Fibroblast of the aortic adventitia (primary cell): ENCODE measurements around the gene MRPL21. TPM values are rescaled to one million over a fixed set of nuclear protein-coding genes. Genes with fewer than 3 reads are reported as not detected.
"Not testable (repeated sequence)": the region's sequence is repeated elsewhere in the genome, so short reads cannot be mapped to it uniquely, and the experiment has no call there.

ENCODE experiments used
- DNase-seq: peaks from one replicate; pipeline ENCODE4 v3.0.0-alpha.2; 2010; ENCODE audit warnings: low read depth
- H3K4me3 ChIP-seq: 2 replicates; pipeline ENCODE4 v1.5.1; 2011; ENCODE audit warnings: low read depth, mild to moderate bottlenecking, control low read depth, low read length, moderate library complexity
- CTCF ChIP-seq: IDR thresholded peaks from 2 replicates; pipeline ENCODE4 v1.5.1; 2011; ENCODE audit warnings: mild to moderate bottlenecking, low read length, control low read depth, inconsistent platforms; ENCODE audit not compliant: insufficient read depth
- total RNA-seq: library from RNA; depleted of rRNA; stranded (reverse); fragments of >200 nt; gene quantifications from 2 replicates; pipeline ENCODE4 v1.2.3, GENCODE V29; 2012; ENCODE audit warnings: low replicate concordance

MRPL21 gene
- total RNA-seq, 1 donor = 57.8 TPM

GRCh38 chr11:68890490-68891231 is 13.0 kb downstream of the MRPL21 start:
- no peak overlapping the region for H3K4me3 ChIP-seq
- DNase-seq = peak; percentile 86
- TF ChIP-seq CTCF = no peak

- DNase-seq = peak; percentile 94
- peak; percentile 84 for TF ChIP-seq CTCF
- no peak overlapping the region for H3K4me3 ChIP-seq
These were observed 13.6 kb downstream of the MRPL21 start for GRCh38 chr11:68889948-68890446.

- not testable (repeated sequence) for DNase-seq, H3K4me3 ChIP-seq
These were observed 18.8 kb downstream of the MRPL21 start for GRCh38 chr11:68884827-68885226.

- H3K4me3 ChIP-seq = no peak overlapping the region
- TF ChIP-seq CTCF = no peak
- no peak for DNase-seq
These were observed 21.2 kb downstream of the MRPL21 start for GRCh38 chr11:68882391-68882790.

- no peak for TF ChIP-seq CTCF
- no peak overlapping the region for H3K4me3 ChIP-seq
- no peak for DNase-seq
These were observed 22.3 kb downstream of the MRPL21 start for GRCh38 chr11:68881320-68881719.

- no peak for TF ChIP-seq CTCF
- H3K4me3 ChIP-seq = no peak overlapping the region
- DNase-seq = no peak
These were observed 22.8 kb downstream of the MRPL21 start for GRCh38 chr11:68880851-68881250.

- no peak for DNase-seq
- no peak overlapping the region for H3K4me3 ChIP-seq
- TF ChIP-seq CTCF = no peak
These were observed 25.6 kb downstream of the MRPL21 start for GRCh38 chr11:68878022-68878421.
